NB4 (cell line): ENCODE measurements around the gene MCTP1.
"Not testable (repeated sequence)": the region's sequence is repeated elsewhere in the genome, so short reads cannot be mapped to it uniquely, and the experiment has no call there.

Experiments used
- DNase-seq: peaks from one replicate; pipeline ENCODE4 v3.0.0; 2010; ENCODE audit warnings: low read depth
- H3K4me3 ChIP-seq: one replicate; pipeline ENCODE4 v1.5.1; 2011; ENCODE audit warnings: mild to moderate bottlenecking, low read depth, low read length, moderate library complexity
- MYC ChIP-seq: IDR thresholded peaks from 2 replicates; pipeline ENCODE4 v1.6.1; 2011; ENCODE audit warnings: low read depth, low read length
- POLR2A ChIP-seq: IDR thresholded peaks from 2 replicates; pipeline ENCODE4 v1.6.1; 2011; ENCODE audit warnings: mild to moderate bottlenecking; ENCODE audit not compliant: insufficient read length; ENCODE audit errors: extremely low read depth
- TF ChIP-seq, protein P1 (sequence below): IDR thresholded peaks from one replicate; pipeline ENCODE4 v1.5.1; 2012; ENCODE audit warnings: low read depth, low read length
- TF ChIP-seq, protein P2 (sequence below): IDR thresholded peaks from 2 replicates; pipeline ENCODE4 v1.6.1; 2011; ENCODE audit warnings: low read depth, low read length

The MCTP1 gene

DNA sequence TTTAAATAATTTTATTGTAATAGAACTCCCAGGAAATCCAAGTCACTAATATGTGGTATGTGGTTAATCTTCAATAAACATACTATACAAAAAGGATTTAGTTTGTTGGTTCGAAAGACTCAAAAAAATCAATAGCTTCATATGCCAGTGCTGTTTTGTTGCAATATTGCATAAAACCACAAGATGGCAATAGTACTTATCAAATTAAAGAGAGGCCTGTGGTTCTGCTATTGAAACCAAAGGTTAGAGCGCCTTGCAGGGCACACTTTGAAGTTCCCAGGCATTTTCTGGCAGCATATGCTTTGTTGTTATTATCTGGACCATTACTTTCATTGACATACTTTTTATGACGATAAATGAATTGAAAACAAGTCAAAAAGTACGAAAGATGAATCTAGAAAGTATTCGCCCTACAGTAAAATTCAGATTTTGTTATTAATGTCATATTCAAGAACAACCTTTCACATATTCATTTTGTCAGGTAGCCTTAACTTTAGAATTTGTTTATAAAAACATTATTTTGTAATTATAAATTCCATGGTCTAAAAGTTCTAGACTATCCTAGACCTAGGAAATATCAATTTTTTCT, 316.3 kb downstream of the MCTP1 start:
- TF ChIP-seq, protein P1, sequence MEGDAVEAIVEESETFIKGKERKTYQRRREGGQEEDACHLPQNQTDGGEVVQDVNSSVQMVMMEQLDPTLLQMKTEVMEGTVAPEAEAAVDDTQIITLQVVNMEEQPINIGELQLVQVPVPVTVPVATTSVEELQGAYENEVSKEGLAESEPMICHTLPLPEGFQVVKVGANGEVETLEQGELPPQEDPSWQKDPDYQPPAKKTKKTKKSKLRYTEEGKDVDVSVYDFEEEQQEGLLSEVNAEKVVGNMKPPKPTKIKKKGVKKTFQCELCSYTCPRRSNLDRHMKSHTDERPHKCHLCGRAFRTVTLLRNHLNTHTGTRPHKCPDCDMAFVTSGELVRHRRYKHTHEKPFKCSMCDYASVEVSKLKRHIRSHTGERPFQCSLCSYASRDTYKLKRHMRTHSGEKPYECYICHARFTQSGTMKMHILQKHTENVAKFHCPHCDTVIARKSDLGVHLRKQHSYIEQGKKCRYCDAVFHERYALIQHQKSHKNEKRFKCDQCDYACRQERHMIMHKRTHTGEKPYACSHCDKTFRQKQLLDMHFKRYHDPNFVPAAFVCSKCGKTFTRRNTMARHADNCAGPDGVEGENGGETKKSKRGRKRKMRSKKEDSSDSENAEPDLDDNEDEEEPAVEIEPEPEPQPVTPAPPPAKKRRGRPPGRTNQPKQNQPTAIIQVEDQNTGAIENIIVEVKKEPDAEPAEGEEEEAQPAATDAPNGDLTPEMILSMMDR = peak; percentile 34
- no peak for TF ChIP-seq MYC
- no peak overlapping the region for H3K4me3 ChIP-seq
- peak; percentile 74 for DNase-seq

DNA sequence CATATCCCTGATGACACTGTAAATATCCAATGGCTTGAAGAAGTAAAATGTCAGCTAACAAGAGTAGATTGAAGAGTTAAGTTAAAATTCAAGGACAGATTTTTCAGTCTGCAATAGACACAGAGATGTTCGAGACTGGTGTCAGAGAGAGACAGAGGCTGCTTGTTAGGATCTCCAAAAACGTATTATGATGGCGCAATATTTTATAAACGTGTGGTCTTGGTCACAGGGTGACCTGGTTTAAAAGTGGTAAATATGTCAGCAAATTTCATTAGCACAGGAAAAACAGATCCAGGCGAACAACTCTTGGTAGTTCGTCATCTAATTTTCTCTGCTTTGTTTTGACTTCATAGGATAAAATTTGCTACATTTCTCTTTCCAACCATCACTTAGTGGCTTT, 317.4 kb downstream of the MCTP1 start:
- H3K4me3 ChIP-seq = no peak overlapping the region
- DNase-seq = no peak
- TF ChIP-seq POLR2A (no peak), MYC (no peak)
- TF ChIP-seq, protein P2, sequence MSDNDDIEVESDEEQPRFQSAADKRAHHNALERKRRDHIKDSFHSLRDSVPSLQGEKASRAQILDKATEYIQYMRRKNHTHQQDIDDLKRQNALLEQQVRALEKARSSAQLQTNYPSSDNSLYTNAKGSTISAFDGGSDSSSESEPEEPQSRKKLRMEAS = no peak
- TF ChIP-seq, protein P1 = no peak

DNA sequence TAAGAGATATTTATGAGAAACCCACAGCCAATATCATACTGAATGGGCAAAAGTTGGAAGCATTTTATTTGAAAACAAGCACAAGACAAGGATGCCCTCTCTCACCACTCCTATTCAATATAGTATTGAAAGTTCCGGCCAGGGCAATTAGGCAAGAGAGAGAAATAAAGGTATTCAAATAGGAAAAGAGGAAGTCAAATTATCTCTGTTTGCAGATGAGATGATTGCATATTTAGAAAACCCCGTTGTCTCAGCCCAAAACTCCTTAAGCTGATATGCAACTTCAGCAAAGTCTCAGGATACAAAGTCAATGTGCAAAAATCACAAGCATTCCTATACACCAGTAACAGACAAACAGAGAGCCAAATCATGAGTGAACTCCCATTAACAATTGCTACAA, 325.6 kb downstream of the MCTP1 start:
- DNase-seq = peak; percentile 57

DNA sequence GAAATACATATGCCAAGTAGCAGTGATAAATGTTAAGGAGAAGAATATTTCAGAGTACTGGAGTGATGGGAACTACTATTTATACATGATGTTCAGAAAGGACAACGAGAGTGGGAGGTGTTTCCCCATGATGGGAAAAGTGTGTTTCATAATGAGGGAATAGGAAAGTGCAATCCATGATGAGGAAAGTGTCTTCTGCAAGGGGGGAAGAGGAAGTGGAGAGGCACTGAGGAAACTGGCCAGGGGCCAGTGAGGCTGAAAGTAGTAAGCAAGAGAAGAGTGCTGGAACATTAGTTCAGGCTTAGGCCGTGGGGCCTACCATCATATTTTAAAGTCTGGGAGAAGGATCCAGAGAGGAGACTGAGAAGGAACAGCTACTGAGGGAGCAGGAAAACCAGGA, 339.2 kb downstream of the MCTP1 start:
- no peak for DNase-seq
- H3K4me3 ChIP-seq = no peak overlapping the region
- TF ChIP-seq, protein P1 = no peak
- TF ChIP-seq, protein P2 = no peak
- TF ChIP-seq POLR2A = no peak
- no peak for TF ChIP-seq MYC

More for the DNA sequence above, 325.6 kb downstream of the MCTP1 start:
- H3K4me3 ChIP-seq = not testable (repeated sequence)

DNA sequence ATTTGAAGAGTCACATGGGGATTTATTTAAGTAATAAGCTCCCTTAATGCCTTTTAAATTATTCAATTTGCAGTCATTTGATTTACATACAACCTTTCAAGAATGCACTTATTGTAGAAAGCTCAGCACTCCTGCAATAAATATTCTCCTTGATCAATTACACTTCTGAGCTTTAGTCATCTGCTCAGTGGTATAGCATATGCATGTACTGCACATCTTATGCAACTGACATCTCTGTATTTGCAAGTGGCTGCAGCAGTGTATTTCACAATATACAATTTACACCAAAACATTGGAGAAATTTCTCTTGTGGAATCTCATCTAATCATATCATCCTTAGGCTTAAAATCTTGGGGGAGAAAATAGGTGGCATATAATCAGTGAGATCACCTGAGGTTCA, 340.7 kb downstream of the MCTP1 start:
- TF ChIP-seq MYC (no peak), POLR2A (no peak)
- TF ChIP-seq, protein P2 = no peak
- TF ChIP-seq, protein P1 = no peak

DNA sequence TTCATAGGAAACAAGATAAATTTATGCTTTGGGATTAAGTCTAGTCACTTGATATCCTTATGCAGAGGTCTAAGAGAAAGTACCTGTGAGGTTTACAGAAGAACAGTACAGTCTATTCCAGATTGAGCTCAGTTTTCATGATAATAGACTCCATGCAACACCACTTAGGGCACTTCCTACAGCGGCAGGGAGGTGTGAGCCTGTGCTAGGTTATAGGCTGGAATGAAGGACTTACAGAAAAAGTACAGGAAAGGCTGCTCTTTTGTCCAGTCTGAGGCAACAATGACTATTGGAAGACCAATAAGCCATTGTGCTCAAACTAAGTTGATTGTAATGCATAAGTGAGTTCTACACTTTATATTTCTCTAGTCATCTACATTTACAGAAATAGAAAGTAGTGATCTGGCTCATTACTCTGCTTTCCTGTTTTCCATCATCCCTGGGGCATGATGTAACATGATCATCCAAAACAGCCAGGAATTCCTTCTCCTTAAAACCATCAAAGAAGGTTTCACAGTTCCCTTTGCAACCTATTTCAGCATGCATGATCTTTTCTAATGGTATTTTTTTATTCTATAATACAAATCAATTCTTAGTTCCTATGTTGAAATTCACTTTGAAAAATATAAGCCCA, 343.7 kb downstream of the MCTP1 start:
- TF ChIP-seq MYC (no peak), POLR2A (no peak)
- TF ChIP-seq, protein P2 = no peak
- no peak for DNase-seq
- H3K4me3 ChIP-seq = no peak overlapping the region

More for the DNA sequence above, 340.7 kb downstream of the MCTP1 start:
- peak; percentile 15 for DNase-seq
- H3K4me3 ChIP-seq = no peak overlapping the region

DNA sequence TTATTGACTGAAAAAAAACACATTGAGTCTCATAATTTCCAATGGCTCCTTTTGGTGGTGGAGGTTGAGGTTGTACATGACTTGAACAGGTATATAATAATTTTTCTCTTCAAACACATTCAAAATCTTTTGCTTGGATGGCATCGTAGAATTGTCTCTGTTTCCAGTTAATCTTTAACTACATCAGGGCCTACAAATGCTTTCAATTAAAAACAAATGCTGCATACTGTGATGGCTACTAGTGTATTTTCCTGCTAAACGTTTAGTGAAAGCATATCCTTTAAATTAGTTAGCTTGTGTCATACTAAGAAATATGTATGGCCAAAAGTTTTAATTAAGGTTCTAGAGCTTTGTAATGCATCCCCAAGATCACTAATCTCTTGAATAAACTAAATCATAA, 352.6 kb downstream of the MCTP1 start:
- TF ChIP-seq, protein P1 = no peak
- TF ChIP-seq, protein P2 = no peak
- TF ChIP-seq POLR2A = no peak
- no peak for TF ChIP-seq MYC
- no peak overlapping the region for H3K4me3 ChIP-seq
- DNase-seq = no peak
